Astrocyte (in vitro differentiated cells and primary cell): ENCODE results near the gene C1orf216.

Experiments
- CTCF ChIP-seq: IDR thresholded peaks from 2 replicates; pipeline ENCODE4 v1.5.1; 2011; ENCODE audit warnings: low read depth, mild to moderate bottlenecking, inconsistent platforms, low read length, moderate library complexity; ENCODE audit not compliant: insufficient read depth
- EZH2 ChIP-seq: IDR thresholded peaks from 2 replicates; pipeline ENCODE4 v1.6.1; 2012; ENCODE audit warnings: mild to moderate bottlenecking, low read length, inconsistent platforms; ENCODE audit not compliant: insufficient read depth

- TF ChIP-seq CTCF (no peak), EZH2 (no peak)
These were observed 35.1 kb upstream of the C1orf216 start for GRCh38 chr1:35753626-35754260.
